EH (cell line): ENCODE measurements around the gene WDR93.
"Not testable (repeated sequence)": the region's sequence is repeated elsewhere in the genome, so short reads cannot be mapped to it uniquely, and the experiment has no call there.

Experiments used
- DNase-seq: peaks from one replicate; pipeline ENCODE4 v3.0.0-alpha.2; 2015; ENCODE audit warnings: low read depth

WDR93 gene

DNA sequence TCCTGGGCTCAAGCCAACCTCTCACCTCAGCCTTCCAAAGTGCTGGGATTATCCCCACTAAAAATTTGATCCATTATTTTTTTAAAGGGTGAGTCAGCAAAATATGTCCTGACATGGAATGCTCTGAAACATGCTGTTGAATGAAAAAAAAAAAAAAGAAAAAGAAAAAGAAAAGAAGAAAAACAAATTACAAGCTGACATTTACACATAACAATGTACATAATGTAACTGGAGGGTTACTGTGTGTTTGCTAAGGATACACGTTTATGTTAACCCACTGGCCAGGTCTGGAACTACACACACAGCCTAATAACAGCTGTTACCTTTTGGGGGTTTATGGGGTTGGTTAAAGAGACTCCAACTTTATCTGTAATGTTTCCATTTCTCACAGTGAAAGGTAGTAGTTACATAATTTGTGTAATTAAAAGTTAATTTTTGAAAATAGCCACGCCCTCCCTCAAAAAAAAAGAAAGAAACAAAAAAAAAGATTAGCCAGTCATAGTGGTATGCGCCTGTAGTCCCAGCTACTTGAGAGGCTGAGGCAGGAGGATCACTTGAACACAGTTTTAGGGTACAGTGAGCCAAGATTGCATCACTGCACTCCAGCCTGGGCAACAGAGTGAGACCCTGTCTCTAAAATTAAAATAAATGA is 82.4 kb downstream of the WDR93 start:
- peak; percentile 57 for DNase-seq

DNA sequence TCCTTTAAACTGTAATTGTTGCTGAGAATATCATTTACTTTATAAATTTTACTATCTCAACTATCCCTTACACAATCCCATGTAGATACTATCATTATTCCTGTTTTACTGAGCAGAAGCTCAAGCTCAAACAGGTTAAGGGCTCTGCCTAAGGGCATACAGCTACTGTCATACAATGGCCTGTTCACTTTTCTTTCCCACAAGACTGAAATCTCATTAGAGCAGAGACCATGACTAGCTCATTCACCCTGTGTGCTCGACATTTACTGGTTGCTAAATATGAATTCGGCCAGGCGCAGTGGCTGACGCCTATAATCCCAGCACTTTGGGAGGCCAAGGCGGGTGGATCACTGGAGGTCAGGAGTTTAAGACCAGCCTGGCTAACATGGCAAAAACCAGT is 83.9 kb downstream of the WDR93 start:
- DNase-seq = no peak

DNA sequence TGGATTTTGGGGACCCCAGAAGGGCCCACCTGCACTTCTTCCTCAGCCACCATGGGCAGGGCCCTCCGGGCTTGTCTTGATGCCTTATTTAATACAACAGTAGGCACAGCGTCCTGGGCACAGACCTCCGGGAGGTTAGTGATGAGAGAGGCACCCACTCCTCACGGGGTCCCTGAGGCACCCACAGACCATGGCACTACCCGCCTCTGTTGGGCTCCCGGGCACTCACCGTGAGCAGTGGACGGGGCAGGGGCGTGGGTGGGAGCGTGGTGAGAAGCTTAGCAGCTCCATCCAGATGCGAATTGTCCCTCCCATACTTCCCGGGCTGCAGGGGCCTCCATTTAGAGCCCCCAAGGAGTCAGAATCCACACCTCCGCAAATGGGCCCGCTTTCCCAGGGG is 85.2 kb downstream of the WDR93 start:
- no peak for DNase-seq

DNA sequence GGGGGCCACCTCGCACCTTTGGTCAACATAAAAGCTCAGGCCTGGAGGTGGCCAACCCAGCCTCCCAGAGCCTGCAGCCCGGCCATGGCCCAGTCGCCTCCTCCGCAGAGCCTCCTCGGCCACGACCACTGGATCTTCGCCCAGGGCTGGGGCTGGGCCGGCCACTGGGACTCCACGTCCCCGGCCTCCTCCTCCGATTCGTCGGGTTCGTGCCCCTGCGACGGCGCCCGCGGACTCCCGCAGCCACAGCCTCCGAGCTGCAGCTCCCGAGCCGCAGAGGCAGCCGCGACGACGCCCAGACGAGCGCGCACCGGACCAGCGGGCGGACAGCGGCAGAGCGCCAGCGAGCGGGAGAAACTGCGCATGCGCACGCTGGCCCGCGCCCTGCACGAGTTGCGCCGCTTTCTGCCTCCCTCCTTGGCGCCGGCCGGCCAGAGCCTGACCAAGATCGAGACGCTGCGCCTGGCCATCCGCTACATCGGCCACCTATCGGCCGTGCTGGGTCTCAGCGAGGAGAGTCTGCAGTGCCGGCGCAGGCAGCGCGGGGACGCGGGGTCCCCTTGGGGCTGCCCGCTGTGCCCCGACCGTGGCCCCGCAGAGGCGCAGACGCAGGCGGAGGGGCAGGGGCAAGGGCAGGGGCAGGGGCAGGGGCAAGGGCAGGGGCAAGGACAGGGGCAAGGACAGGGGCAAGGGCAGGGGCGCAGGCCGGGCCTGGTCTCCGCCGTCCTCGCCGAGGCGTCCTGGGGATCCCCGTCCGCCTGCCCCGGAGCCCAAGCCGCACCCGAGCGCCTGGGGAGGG is 85.9 kb downstream of the WDR93 start, which contains the start of gene MESP2:
Gene MESP2, plus strand, starts transcription at position 59 of the 799 bp plus-strand sequence. Its CDS starts 26 bp downstream, at position 85.
- peak; percentile 84 for DNase-seq

DNA sequence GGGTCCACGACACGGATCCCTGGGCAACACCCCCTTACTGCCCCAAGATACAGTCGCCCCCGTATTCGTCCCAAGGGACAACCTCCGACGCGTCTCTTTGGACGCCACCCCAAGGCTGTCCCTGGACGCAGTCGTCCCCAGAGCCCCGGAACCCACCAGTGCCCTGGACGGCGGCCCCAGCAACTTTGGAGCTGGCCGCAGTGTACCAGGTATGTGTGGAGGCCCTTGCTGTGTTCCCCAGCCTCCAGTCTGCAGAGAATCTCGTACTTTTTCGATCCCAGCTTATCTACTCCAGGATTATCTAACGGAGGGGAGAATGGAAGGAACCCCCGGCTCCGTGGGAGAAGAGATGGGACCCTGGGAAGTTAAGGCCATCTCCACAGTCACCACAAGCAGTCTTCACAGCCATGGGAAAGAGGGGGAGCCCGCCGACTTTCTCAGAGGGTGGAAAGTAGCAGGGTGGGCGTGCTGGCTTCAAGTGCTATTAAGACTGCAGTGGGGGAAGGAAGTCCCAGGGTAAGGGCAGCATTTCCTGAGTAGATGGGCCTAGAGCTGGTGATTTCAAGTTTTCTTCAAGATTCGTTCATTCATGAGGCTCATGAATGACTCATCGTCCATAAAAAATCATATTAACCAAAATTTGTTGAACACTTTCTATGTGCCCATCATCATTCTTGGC is 86.6 kb downstream of the WDR93 start:
- no peak for DNase-seq

DNA sequence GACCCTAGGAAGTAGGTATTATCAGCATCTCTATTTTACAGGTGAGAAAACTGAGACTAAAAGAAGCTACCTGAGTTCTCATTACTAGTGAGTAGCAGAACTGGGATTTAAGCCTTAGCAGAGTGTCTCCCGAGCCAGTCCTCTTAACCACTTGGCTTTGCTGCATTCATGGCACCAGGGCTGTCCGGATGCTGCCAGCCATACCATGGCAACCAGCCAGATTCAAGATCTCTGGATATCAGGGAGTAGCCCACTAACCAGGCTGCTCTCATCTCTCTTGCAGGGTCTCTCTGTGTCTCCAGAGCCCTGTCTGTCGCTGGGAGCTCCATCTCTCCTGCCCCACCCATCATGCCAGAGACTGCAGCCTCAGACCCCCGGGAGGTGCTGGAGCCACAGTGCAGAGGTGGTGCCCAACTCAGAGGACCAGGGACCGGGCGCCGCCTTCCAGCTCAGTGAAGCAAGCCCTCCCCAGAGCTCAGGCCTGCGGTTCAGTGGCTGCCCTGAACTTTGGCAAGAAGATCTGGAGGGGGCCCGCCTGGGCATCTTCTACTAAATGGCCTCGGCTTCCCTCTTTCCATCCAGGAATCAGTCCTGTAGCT is 87.3 kb downstream of the WDR93 start:
- no peak for DNase-seq

DNA sequence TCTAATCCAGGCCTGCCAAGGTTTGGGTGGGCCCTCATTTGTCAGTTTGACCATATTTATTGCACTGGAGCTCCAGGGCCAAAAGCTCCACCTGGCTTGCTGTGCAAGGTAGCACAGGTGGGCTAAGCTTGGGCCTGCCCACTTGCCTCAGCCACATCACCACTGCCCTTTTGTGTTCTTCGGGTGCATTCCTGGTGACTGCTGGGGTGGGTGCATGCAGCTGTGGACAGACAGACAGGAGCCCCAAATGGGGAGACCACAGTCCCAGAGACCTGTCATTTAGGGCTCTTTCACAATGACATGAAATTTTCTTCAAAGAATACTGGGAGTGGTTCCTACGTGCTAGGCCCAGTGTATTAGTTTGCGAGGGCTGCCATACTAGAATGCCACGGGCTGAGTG is 88.2 kb downstream of the WDR93 start:
- DNase-seq = no peak

DNA sequence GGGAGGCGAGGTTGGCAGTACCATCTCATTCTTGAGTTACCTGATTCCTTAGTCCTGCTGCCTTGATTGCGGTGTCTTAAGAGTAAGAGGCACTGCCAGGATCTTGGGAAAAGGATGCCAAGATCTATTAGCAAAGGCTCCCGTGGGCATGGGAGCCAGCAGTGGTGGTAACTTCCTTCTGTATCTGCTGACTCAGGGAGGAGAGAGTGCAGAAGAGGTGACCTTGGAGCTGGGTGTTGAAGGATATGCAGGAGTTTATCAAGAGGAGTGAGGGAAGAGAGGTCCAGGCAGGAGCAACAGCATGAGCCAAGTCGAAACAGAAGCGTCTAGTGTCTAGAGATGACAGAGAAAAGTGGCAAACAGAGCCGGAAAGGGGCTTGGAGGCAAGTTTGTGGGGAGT is 90.0 kb downstream of the WDR93 start:
- no peak for DNase-seq

DNA sequence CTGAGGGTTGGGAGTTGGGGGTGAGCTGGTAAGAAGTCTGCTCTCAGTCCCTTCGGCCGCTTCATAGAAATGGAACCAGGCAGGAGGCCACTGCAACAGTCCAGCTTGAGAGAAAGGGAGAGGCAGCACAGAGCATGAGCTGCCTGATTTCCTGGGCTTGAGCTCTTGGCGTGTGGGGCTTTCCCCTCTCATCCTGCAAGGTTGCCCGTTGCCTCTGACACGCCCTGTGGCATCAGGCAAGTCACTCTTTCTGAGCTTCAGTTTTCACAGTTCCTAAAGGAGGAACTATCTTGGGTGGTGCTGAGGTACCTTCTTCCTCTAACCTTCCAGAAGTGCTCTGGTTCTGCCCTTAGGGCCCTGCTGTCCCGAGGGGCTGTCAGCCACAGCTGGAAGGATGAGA is 90.4 kb downstream of the WDR93 start:
- DNase-seq = no peak

DNA sequence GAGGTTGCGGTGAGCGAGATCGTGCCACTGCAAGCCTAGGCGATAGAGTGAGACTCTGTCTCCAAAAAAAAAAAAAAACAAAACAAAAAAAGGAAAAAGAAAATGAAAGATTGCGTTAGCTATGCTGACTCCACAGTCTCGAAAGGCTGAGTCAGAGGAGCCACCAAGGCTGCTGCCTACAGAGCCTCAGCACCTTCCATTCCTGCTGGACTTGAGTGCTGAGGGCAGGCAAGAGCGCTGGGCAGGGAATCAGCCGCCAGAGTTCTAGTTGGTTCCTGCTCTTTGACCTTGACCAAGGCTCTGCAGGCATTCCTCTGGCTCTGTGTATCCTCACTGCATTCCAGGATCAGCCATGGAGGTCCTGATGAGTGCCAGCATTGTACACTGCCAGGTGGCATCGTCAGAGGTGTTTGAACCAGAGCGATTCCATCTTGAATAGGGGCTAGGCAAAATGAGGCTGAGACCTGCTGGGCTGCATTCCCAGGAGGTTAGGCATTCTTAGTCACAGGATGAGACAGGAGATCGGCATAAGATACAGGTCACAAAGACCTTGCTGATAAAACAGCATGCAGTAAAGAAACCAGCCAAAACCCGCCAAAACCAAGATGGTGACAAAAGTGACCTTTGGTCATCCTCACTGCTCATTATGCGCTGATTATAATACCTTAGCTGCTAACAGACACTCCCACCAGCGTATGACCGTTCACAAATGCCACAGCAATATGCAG is 91.4 kb downstream of the WDR93 start:
- DNase-seq = peak; percentile 73

DNA sequence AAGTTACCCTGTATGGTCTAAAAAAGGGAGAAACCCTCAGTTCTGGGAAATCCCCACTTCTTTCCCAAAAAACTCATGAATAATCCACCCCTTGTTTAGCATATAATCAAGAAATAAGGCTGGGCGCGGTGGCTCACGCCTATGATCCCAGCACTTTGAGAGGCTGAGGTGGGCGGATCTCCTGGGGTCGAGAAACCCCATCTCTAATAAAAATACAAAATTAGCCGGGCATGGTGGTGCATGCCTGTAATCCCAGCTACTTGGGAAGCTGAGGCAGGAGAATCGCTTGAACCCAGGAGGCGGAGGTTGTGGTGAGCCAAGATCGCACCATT is 92.0 kb downstream of the WDR93 start:
- DNase-seq = not testable (repeated sequence)

DNA sequence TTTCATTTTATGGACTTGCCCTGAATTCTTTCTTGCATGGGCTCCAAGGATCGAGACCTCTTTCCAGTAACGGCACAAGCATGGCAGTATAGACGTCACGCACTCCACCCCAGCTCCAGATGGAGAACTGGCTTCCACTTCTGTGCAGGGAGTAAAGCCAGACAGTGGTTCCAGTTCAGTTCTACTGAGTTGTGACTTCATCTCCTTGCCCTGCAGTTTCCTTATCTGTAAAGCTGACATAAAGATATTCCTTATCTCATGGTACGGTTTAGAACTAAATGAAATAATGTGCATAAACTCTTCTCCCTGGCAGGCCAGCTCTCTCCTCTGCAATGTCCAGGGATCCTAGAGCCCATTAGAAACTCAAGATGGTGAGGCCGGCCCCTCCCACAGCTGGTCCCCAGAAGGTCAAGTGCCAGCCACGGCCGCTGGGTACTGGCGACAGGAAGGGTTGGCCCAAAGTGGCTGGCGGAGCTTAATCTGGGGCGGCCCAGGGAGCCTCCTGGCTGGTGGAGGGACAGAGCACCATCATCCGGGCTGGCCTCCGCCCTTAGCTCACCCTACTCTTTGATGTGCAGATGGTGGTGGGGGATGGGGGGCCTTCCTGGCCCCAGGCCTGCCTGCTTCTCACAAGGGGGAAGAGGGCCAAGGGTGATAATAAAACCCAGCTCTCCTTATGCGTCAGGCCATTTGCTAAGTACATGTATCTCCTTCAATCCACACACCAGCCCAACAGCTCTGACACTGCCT is 92.7 kb downstream of the WDR93 start:
- peak; percentile 54 for DNase-seq

DNA sequence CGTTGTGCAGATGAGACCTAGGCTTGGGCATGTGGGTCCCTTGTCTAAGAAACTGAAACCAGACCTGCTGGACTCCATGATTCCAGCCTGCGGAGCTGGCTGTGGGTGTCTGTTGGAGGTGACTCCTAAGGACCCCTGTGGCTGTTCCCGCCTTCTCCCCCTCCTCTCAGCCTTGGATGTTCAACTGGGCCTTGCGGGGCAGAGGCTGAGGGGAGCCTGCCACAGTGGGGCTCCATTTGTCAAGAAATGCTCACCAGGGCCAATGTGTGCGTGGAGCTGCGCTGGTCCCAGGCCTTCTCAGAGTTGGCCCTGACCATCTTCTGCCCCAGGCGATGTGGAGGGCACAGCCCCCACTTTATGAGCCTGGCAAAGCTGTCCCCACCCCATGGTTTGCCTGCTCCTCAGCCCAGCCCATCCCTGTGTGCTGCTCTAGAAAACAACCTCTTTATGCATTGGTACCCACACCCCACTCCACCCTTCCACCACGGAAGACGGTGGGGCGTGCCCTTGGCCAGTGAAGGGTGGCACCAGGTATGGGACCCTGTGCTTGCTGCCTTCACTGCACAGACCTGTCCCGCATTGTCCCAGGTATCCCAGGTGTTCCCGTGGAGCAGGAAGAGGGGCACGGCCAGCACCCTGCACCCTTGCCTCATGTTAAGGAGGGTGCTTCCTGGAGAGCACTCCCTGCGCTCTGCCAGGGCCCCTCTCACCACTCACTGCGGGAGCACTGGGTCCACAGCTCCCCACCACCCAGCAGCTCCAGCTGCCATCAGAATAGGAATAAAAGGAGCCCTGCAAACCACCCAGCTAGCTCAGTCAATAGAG is 93.5 kb downstream of the WDR93 start:
- peak; percentile 56 for DNase-seq

DNA sequence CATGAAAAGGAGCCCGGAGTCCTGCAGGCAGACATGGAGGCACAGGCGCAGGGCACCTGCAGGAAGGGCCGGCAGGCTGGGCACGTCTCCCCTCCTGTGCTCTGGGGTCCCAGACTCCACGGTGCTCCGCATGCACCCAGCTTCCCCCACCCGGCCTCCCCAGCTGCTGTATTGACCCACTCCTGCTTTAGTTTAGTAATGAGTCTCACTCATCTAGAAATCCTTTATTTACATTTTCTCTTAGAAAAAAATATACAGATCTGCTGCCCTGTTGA is 94.0 kb downstream of the WDR93 start:
- no peak for DNase-seq

DNA sequence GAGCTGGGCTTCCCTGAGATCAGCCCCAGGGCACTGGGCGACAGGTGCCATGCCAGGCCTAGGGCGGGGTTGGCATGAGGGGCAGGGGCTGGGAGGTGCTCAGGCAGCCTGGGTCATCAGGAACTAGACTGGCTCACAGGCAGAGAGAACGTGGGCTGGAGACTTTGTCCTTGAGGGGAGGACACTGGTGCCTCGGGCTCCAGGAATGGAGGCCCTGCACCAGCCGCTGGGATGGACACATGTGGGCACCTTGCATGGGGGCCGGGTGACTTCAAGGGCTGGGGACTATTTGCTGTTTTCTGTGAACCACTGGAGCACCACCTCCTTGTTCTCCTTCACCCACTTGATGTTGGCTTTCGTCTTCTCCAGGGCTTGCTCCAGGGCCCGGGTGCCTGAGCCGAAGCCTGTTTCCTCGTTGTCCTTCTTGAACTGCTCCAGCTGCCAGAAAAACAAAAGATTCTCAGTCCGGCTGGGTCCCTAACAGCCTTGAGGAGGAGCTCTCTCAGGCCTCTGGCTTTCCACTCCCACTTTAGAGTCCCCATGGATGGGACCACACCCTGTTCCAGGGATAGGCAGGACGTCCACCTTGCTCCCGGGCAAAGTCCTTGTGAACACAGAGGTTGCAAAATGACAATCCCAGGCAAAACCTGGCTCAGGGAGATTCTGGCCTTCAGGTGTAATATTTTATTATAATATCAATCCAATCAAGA is 94.6 kb downstream of the WDR93 start:
- DNase-seq = no peak

DNA sequence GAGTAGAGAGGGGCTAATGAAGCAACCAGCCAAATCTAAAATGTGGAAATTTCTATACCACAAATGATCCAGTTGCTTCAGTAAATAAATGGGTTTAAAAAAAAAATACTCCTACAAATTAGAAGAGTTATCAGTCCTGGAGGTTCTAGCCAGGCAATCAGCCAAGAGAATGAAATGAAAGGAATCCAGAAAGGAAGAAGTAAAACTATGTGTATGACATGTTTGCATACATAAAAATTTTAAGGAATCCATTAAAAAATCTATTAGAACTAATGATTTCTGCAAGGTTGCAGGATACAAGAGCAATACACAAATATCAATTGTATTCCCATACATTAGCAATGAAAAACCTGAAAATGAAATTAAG is 95.1 kb downstream of the WDR93 start:
- DNase-seq = peak; percentile 72

DNA sequence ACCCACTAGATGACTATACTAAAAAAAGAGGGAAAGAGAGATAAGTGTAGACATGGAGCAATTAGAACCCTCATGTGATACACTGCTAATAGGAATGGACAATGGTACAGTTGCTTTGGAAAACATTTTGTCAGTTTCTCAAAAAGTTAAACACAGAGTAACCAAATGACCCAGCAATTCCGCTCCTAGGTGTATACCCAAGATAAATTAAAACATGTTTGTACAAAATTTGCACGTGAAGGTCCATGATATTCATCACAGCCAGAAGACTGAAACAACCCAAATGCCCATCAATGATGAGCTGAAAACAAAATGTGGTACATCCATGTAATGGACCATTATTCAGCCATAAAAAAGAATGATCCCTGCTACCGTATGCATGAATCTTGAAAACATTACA is 97.3 kb downstream of the WDR93 start:
- DNase-seq = no peak

DNA sequence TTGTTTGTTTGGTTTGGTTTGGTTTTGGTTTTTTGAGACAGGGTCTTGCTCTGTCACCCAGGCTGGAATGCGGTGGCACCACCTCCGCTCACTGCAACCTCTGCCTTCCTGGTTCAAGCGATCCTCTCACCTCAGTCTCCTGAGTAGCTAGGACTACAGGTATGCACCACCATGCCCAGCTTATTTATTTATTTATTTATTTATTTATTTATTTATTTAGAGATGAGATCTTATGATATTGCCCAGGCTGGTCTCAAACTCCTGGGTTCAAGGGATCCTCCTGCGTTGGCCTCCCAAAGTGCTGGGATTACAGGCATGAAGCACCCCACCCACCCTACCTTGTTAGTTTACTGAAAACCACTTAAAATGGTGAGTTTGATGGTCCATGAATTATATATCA is 98.0 kb downstream of the WDR93 start:
- DNase-seq = not testable (repeated sequence)

DNA sequence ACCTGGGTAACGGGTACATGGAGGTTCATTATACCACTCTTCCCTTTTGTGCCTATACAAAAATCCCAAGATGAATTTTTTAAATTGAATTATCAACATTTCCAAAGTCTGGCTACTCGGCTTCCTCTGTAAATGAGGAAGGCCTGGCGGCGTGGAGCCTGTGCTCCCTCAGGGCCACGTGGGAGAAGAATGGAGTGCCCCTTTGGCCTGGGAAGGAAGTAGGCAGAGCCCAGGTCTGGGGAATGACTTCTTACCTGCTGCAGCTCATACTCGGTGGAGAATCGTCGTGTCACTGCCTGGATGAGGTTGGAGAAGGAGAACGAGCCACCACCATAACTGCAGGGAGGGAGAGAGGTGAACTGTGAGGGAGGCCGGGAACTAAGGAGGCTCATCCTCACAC is 99.6 kb downstream of the WDR93 start:
- DNase-seq = no peak

DNA sequence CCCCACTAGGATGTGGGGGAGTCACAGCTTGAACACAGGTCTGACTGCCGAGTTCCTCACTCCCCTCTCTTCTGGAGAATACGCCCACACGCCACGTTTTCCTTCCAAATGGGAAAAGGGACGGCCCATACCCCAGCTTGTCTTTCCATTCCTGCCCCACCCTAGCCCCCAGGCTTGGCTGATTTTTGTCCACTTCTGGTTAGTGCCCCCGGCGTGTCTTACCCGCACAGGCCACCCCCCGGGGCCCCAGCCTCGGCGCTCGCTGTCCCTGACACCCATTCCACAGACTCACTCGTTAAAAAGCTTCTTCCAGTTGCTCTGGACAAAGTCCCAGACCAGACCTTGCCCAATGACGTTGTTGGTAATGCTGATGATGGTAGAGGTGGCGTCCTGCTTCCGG is 100.0 kb downstream of the WDR93 start:
- DNase-seq = no peak
